H9 (cell line): Measurements from ENCODE around the gene DIAPH3. TPM values are rescaled to one million over a fixed set of nuclear protein-coding genes. Genes with fewer than 3 reads are reported as not detected.
A peak's percentile ranks its signal among the peaks of the same experiment; 100 is the strongest.

Source experiments
- DNase-seq: peaks from one replicate; pipeline ENCODE4 v3.0.0-alpha.2; 2017
- H2AFZ ChIP-seq: one replicate; pipeline ENCODE4 v1.6.1; 2013; ENCODE audit warnings: mild to moderate bottlenecking, low read length, control low read depth, moderate library complexity
- H2AK5ac ChIP-seq: 2 replicates; pipeline ENCODE4 v1.6.1; 2013; ENCODE audit warnings: low read length, control low read depth, mixed read lengths; ENCODE audit not compliant: insufficient read length
- H2BK120ac ChIP-seq: one replicate; pipeline ENCODE4 v1.6.1; 2013; ENCODE audit warnings: low read depth, mild to moderate bottlenecking, low read length, control low read depth, inconsistent platforms; ENCODE audit not compliant: poor library complexity, severe bottlenecking
- H2BK12ac ChIP-seq: 2 replicates; pipeline ENCODE4 v1.6.1; 2013; ENCODE audit warnings: low read length, control low read depth, mixed read lengths, low read depth; ENCODE audit not compliant: insufficient read length
- H2BK15ac ChIP-seq: 2 replicates; pipeline ENCODE4 v1.6.1; 2013; ENCODE audit warnings: low read depth, low read length, control low read depth
- H2BK20ac ChIP-seq: one replicate; pipeline ENCODE4 v1.6.1; 2013; ENCODE audit warnings: low read depth, mild to moderate bottlenecking, low read length, control low read depth, inconsistent platforms; ENCODE audit not compliant: poor library complexity, severe bottlenecking
- H2BK5ac ChIP-seq: 2 replicates; pipeline ENCODE4 v1.6.1; 2013; ENCODE audit warnings: low read length, control low read depth, mixed read lengths; ENCODE audit not compliant: insufficient read length
- H3K14ac ChIP-seq: 2 replicates; pipeline ENCODE4 v1.6.1; 2013; ENCODE audit warnings: low read length, control low read depth; ENCODE audit not compliant: insufficient read depth
- H3K18ac ChIP-seq: 2 replicates; pipeline ENCODE4 v1.6.1; 2013; ENCODE audit warnings: low read depth, mild to moderate bottlenecking, mixed read lengths, low read length, control low read depth; ENCODE audit not compliant: insufficient read length
- H3K23ac ChIP-seq: 2 replicates; pipeline ENCODE4 v1.6.1; 2013; ENCODE audit warnings: low read length, control low read depth, mixed read lengths, low read depth; ENCODE audit not compliant: insufficient read length
- H3K23me2 ChIP-seq: 2 replicates; pipeline ENCODE4 v1.6.1; 2013; ENCODE audit warnings: low read depth, mild to moderate bottlenecking, mixed read lengths, low read length, control low read depth; ENCODE audit not compliant: insufficient read length, poor library complexity, severe bottlenecking
- H3K27ac ChIP-seq: 2 replicates; pipeline ENCODE4 v1.5.1; 2013; ENCODE audit warnings: low read length, control low read depth, mixed read lengths, low read depth; ENCODE audit not compliant: insufficient read length
- H3K27me3 ChIP-seq: 2 replicates; pipeline ENCODE4 v1.6.1; 2013; ENCODE audit warnings: low read length, control low read depth, inconsistent platforms; ENCODE audit not compliant: insufficient read depth
- H3K4ac ChIP-seq: 2 replicates; pipeline ENCODE4 v1.6.1; 2013; ENCODE audit warnings: low read depth, mild to moderate bottlenecking, control low read depth, inconsistent platforms, low read length, moderate library complexity
- H3K4me1 ChIP-seq: 2 replicates; pipeline ENCODE4 v1.6.1; 2013; ENCODE audit warnings: low read length, control low read depth, inconsistent platforms; ENCODE audit not compliant: insufficient read depth
- H3K4me2 ChIP-seq: 2 replicates; pipeline ENCODE4 v1.6.1; 2013; ENCODE audit warnings: low read length, control low read depth, mixed read lengths; ENCODE audit not compliant: insufficient read length, insufficient read depth
- H3K56ac ChIP-seq: 2 replicates; pipeline ENCODE4 v1.6.1; 2013; ENCODE audit warnings: low read depth, mild to moderate bottlenecking, mixed read lengths, low read length, control low read depth; ENCODE audit not compliant: insufficient read length
- H3K79me1 ChIP-seq: 2 replicates; pipeline ENCODE4 v1.6.1; 2013; ENCODE audit warnings: low read depth, mild to moderate bottlenecking, moderate library complexity, low read length, control low read depth, inconsistent platforms; ENCODE audit not compliant: insufficient read depth, poor library complexity, severe bottlenecking
- H3K79me2 ChIP-seq: 2 replicates; pipeline ENCODE4 v1.6.1; 2013; ENCODE audit warnings: low read length, control low read depth, inconsistent platforms; ENCODE audit not compliant: insufficient read depth
- H3K9ac ChIP-seq: 2 replicates; pipeline ENCODE4 v1.6.1; 2013; ENCODE audit warnings: low read length, control low read depth, mixed read lengths; ENCODE audit not compliant: insufficient read length; ENCODE audit errors: extremely low read depth
- H3K9me3 ChIP-seq: one replicate; pipeline ENCODE4 v1.6.1; 2013; ENCODE audit warnings: low read depth, low read length, inconsistent platforms; ENCODE audit not compliant: control insufficient read depth
- H3T11ph ChIP-seq: one replicate; pipeline ENCODE4 v1.6.1; 2013; ENCODE audit warnings: mild to moderate bottlenecking, low read length, control low read depth, inconsistent platforms
- H4K20me1 ChIP-seq: one replicate; pipeline ENCODE4 v1.6.1; 2013; ENCODE audit not compliant: control insufficient read depth, insufficient read length, insufficient read depth
- H4K5ac ChIP-seq: 2 replicates; pipeline ENCODE4 v1.6.1; 2013; ENCODE audit warnings: low read depth, mild to moderate bottlenecking, mixed read lengths, low read length, control low read depth; ENCODE audit not compliant: insufficient read length
- H4K8ac ChIP-seq: replicated peaks from 2 replicates; pipeline ENCODE4 v1.6.1; 2013; ENCODE audit warnings: low read length, control low read depth, mixed read lengths, low read depth; ENCODE audit not compliant: insufficient read length
- H4K91ac ChIP-seq: 2 replicates; pipeline ENCODE4 v1.6.1; 2013; ENCODE audit warnings: low read depth, mild to moderate bottlenecking, moderate library complexity, mixed read lengths, low read length, control low read depth; ENCODE audit not compliant: insufficient read length
- H3K27ac Mint-ChIP-seq, 3 experiments: 2 replicates in 2 of 3; 3 replicates in 1 of 3; pipeline ENCODE4 v1.8.0; 2020 to 2021; ENCODE audit warnings: mixed read lengths in 3 of 3, mild to moderate bottlenecking in 1 of 3, moderate library complexity in 1 of 3
- H3K27me3 Mint-ChIP-seq: 2 replicates; pipeline ENCODE4 v1.8.0; 2021; ENCODE audit warnings: low read depth, mild to moderate bottlenecking, moderate library complexity, mixed read lengths
- H3K36me3 Mint-ChIP-seq, 3 experiments: 2 replicates in 2 of 3; 3 replicates in 1 of 3; pipeline ENCODE4 v1.8.0; 2020 to 2021; ENCODE audit warnings: low read depth in 3 of 3, mixed read lengths in 3 of 3; ENCODE audit not compliant: insufficient read depth in 1 of 3
- H3K4me1 Mint-ChIP-seq, 2 experiments: 2 replicates each; pipeline ENCODE4 v1.8.0; 2020; ENCODE audit warnings: mixed read lengths in 2 of 2
- H3K4me3 Mint-ChIP-seq, 2 experiments: 2 replicates in 1 of 2; 3 replicates in 1 of 2; pipeline ENCODE4 v1.8.0; 2020 to 2021; ENCODE audit warnings: mild to moderate bottlenecking in 2 of 2, mixed read lengths in 2 of 2, moderate library complexity in 1 of 2
- H3K9me3 Mint-ChIP-seq, 2 experiments: 2 replicates in 1 of 2; 3 replicates in 1 of 2; pipeline ENCODE4 v1.8.0; 2020; ENCODE audit warnings: mild to moderate bottlenecking in 2 of 2, mixed read lengths in 2 of 2, moderate library complexity in 1 of 2
- CTCF ChIP-seq: fragments of 200-600 bp; sonication (generic); conservative IDR thresholded peaks from 3 replicates; pipeline ENCODE4 v1.8.0; 2021; ENCODE audit warnings: antibody characterized with exemption, mild to moderate bottlenecking
- WGBS: extraction: QIAGEN DNeasy Blood & Tissue Kit; methylation state at CpG from one replicate; pipeline ENCODE4 v1.1.7; 2013; ENCODE audit warnings: missing lambda C conversion rate, low lambda C conversion rate, mixed read lengths; ENCODE audit not compliant: insufficient read length; ENCODE audit errors: extremely low coverage; 5-methylcytosine and 5-hydroxymethylcytosine counted together
- total RNA-seq: library from RNA; stranded (reverse); gene quantifications from 2 replicates; pipeline ENCODE4 v1.2.1, GENCODE V29; 2021

The DIAPH3 gene
- total RNA-seq, 1 experiment from 2014 or later, result 23.1 TPM

GRCh38 chr13:59873309-59873708 is 290.4 kb downstream of the DIAPH3 start:
- no CpG with 5 or more reads among the region's 3 CpGs for WGBS
- Histone ChIP-seq H4K91ac (no peak overlapping the region), H3K4me1 (no peaks in the 10 kb centered on the region), H4K20me1 (no peaks in the 10 kb centered on the region), H3K14ac (no peak overlapping the region), H4K8ac (no peak overlapping the region), H3K18ac (no peak overlapping the region), H4K5ac (no peak overlapping the region), H2AFZ (no peak overlapping the region), H3K23ac (no peak overlapping the region), H3K79me2 (no peaks in the 10 kb centered on the region), H2BK120ac (no peak overlapping the region), H2BK20ac (no peak overlapping the region), H2BK12ac (no peak overlapping the region), H2AK5ac (no peak overlapping the region), H3K9ac (no peak overlapping the region), H3K27me3 (no peaks in the 10 kb centered on the region), H3K79me1 (no peaks in the 10 kb centered on the region), H2BK15ac (no peak overlapping the region), H3K27ac (no peak overlapping the region), H3K56ac (no peak overlapping the region), H3K23me2 (no peaks in the 10 kb centered on the region), H3K9me3 (no peaks in the 10 kb centered on the region), H3T11ph (no peak overlapping the region), H3K4ac (no peak overlapping the region), H3K4me2 (no peak overlapping the region), H2BK5ac (no peak overlapping the region)
- TF ChIP-seq CTCF, result no peak
- Mint-ChIP-seq H3K36me3 (peaks cover 0 to 3% (median 3%) of the 10 kb centered on the region in 3 experiments; a peak in 3 of 7 replicates), H3K4me3 (no peak overlapping the region), H3K27me3 (no peaks in the 10 kb centered on the region), H3K4me1 (peaks cover 11 to 16% of the 10 kb centered on the region in 2 experiments), H3K9me3 (no peaks in the 10 kb centered on the region), H3K27ac (peak overlapping the region in 1 of 3 experiments; percentile 61; a peak in 3 of 7 replicates)
- no peak for DNase-seq
